Loucy (cell line): Measurements from ENCODE around the gene SORBS1.

ENCODE experiments used
- CTCF ChIP-seq: fragments of 200-600 bp; sonication (generic); conservative IDR thresholded peaks from 2 replicates; pipeline ENCODE4 v1.5.1; 2014; ENCODE audit warnings: mild to moderate bottlenecking, antibody characterized with exemption, low read length
- EZH2phosphoT487 ChIP-seq: fragments of 200-600 bp; IDR thresholded peaks from 2 replicates; pipeline ENCODE4 v1.6.1; 2018; ENCODE audit warnings: antibody characterized with exemption, mild to moderate bottlenecking, moderate library complexity, borderline replicate concordance

DNA sequence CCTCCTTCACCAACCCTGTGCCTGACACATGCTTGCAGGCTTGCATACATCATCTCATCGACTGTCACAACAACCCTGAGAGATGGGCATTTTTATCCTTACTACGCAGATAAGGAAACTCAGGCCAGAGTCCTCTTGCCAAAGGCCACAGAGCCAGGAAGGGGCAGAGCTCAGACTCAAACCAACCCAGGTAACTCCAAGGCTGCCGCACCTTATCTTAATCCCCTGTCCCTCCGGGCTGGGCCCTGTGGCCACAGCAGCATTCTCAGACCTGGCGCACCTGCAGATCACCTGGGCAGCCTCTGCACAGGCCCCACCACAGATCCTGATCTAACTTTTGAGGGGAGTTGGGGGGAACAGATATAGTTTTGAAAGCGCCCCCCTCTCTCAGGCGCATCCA, 35.1 kb downstream of the SORBS1 start:
- no peak for TF ChIP-seq EZH2phosphoT487
- TF ChIP-seq CTCF, result no peak
